Gastroesophageal sphincter (tissue), 4 donors: ENCODE data around the gene SPTB. TPM values are rescaled to one million over a fixed set of nuclear protein-coding genes. Genes with fewer than 3 reads are reported as not detected.

Experiments used
- ATAC-seq: fragments of 150-250 bp; one replicate; pipeline ENCODE4 v1.9.1; 2016; ENCODE audit warnings: mild to moderate bottlenecking, moderate library complexity
- H3K27ac ChIP-seq, 4 donors: fragments of 200-600 bp; sonication (generic) in 3 of 4; 1 replicate in 3 of 4; 2 replicates in 1 of 4; pipeline ENCODE4 v1.5.1; 2016 to 2019
- H3K27me3 ChIP-seq: fragments of 200-600 bp; sonication (generic); one replicate; pipeline ENCODE4 v1.5.1; 2019
- H3K36me3 ChIP-seq, 2 donors: fragments of 200-600 bp; sonication (generic); one replicate each; pipeline ENCODE4 v1.5.1; 2019; ENCODE audit warnings: control low read depth in 1 of 2
- H3K4me1 ChIP-seq, 3 donors: fragments of 200-600 bp; sonication (generic); 1 replicate in 2 of 3; 2 replicates in 1 of 3; pipeline ENCODE4 v1.5.1; 2016 to 2019; ENCODE audit warnings: control low read depth in 2 of 3
- H3K4me3 ChIP-seq, 2 donors: fragments of 200-600 bp; sonication (generic); one replicate each; pipeline ENCODE4 v1.5.1; 2019; ENCODE audit warnings: mild to moderate bottlenecking in 1 of 2, moderate library complexity in 1 of 2
- H3K9me3 ChIP-seq, 3 donors: fragments of 200-600 bp; sonication (generic); one replicate each; pipeline ENCODE4 v1.5.1; 2017 to 2019; ENCODE audit warnings: control low read depth in 2 of 3
- EP300 ChIP-seq: sonication (generic); formaldehyde crosslinking; IDR thresholded peaks from one replicate; pipeline ENCODE4 v1.6.1; 2017; ENCODE audit warnings: antibody characterized with exemption, mild to moderate bottlenecking
- POLR2A ChIP-seq, 2 donors: fragments of 450-650 bp; IDR thresholded peaks; one replicate each; pipeline ENCODE4 v1.6.1; 2017; ENCODE audit warnings: antibody characterized with exemption in 2 of 2, mild to moderate bottlenecking in 2 of 2, moderate library complexity in 1 of 2
- POLR2AphosphoS5 ChIP-seq: sonication (generic); formaldehyde crosslinking; IDR thresholded peaks from one replicate; pipeline ENCODE4 v1.6.1; 2017; ENCODE audit warnings: antibody characterized with exemption
- WGBS, 2 donors: methylation state at CpG; one replicate each; pipeline ENCODE4 v1.1.5; 2018; ENCODE audit warnings: low coverage in 1 of 2; 5-methylcytosine and 5-hydroxymethylcytosine counted together
- total RNA-seq, 4 donors: library from RNA; depleted of rRNA; stranded (reverse); fragments of >200 nt; gene quantifications; one replicate each; pipeline ENCODE4 v1.1.0, GENCODE V29; 2016
- TF ChIP-seq, protein P1 (sequence below), 4 experiments: fragments of 200-600 bp in 2 of 4; fragments of 450-650 bp in 2 of 4; sonication (generic) in 1 of 4; IDR thresholded peaks; one replicate each; pipeline ENCODE4 v1.5.1; 2017 to 2019; ENCODE audit warnings: antibody characterized with exemption in 4 of 4, mild to moderate bottlenecking in 2 of 4, moderate library complexity in 2 of 4

SPTB gene
- total RNA-seq, 4 donors from 2014 or later: 0.62 to 3.1 (median 1.0) TPM

DNA sequence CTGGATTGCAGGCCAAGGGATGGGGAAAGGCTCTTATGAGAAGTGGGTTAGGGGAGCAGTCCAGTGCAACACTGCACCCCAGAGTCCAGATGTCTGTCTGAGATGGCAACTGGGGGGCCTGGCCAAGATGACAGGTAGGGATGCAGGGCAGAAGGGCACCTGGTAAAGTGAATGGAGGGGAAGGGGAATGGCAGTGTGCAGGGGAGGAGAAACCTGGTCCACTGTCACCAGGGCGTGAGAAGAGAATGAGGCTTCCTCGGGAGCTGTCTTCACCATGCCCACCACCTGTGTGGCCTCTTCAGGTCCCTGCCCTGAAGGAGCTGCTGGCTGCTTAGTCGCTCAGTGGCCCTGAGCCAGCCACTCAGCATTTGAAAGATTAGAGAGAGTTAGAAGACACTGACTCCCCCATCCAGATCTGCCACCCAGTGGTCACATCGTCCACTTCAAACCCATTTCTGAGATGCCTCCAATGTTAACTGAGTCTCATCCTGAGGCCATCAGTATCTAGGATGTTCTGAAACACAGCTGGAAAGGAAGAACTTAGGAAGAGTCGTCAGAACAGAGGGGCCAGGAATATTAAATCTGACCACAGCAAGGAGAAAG is 118.2 kb downstream of the SPTB start:
- Histone ChIP-seq H3K9me3 (no peaks in the 10 kb centered on the region), H3K27me3 (no peaks in the 10 kb centered on the region), H3K4me1 (peaks cover 0 to 74% (median 15%) of the 10 kb centered on the region in 3 donors), H3K36me3 (no peaks in the 10 kb centered on the region), H3K4me3 (no peak overlapping the region), H3K27ac (peak overlapping the region in 3 of 4 donors; percentile 67 to 80 (median 77))
- 28 to 33% methylated on average over 4 to 5 of the region's 5 CpGs for WGBS, 2 donors
- no peak for TF ChIP-seq POLR2A (IDR thresholded peaks at IDR 0.05)
- TF ChIP-seq POLR2AphosphoS5: no peak
- no peak for TF ChIP-seq EP300
- TF ChIP-seq, protein P1, sequence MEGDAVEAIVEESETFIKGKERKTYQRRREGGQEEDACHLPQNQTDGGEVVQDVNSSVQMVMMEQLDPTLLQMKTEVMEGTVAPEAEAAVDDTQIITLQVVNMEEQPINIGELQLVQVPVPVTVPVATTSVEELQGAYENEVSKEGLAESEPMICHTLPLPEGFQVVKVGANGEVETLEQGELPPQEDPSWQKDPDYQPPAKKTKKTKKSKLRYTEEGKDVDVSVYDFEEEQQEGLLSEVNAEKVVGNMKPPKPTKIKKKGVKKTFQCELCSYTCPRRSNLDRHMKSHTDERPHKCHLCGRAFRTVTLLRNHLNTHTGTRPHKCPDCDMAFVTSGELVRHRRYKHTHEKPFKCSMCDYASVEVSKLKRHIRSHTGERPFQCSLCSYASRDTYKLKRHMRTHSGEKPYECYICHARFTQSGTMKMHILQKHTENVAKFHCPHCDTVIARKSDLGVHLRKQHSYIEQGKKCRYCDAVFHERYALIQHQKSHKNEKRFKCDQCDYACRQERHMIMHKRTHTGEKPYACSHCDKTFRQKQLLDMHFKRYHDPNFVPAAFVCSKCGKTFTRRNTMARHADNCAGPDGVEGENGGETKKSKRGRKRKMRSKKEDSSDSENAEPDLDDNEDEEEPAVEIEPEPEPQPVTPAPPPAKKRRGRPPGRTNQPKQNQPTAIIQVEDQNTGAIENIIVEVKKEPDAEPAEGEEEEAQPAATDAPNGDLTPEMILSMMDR (IDR thresholded peaks at IDR 0.05): peak in 1 of 4 experiments; percentile 10
- no peak for ATAC-seq

DNA sequence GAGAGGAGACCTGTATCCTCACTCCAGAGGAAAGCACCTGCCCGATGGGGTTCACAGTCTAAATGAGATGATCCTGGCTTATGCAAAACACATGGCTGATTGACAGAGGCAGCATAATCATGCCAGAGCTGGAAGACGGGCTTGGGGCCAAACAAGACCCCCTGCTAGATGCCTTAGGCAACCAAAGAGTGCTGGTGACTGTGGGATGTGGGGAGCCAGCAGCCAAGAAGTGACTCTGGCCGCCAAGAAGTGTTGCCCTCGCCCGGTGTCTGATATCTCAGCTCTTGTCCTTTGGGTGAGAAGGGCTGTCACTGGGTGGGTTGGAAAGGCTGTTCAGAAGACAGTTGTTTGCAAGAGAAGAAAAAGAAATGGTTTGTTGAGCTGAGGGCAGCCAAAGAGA is 118.8 kb downstream of the SPTB start:
- H3K4me3 ChIP-seq: no peak overlapping the region
- TF ChIP-seq EP300 (no peak), POLR2AphosphoS5 (no peak), POLR2A (IDR thresholded peaks at IDR 0.05) (no peak)
- TF ChIP-seq, protein P1 (IDR thresholded peaks at IDR 0.05): no peak
- no peak for ATAC-seq
- H3K27ac ChIP-seq: no peak overlapping the region
- peaks cover 0 to 74% (median 15%) of the 10 kb centered on the region in 3 donors for H3K4me1 ChIP-seq
- H3K36me3 ChIP-seq: no peaks in the 10 kb centered on the region
- WGBS, 2 donors: 50 to 71% methylated on average over 1 to 5 of the region's 5 CpGs
- no peaks in the 10 kb centered on the region for H3K9me3 ChIP-seq
- no peaks in the 10 kb centered on the region for H3K27me3 ChIP-seq

DNA sequence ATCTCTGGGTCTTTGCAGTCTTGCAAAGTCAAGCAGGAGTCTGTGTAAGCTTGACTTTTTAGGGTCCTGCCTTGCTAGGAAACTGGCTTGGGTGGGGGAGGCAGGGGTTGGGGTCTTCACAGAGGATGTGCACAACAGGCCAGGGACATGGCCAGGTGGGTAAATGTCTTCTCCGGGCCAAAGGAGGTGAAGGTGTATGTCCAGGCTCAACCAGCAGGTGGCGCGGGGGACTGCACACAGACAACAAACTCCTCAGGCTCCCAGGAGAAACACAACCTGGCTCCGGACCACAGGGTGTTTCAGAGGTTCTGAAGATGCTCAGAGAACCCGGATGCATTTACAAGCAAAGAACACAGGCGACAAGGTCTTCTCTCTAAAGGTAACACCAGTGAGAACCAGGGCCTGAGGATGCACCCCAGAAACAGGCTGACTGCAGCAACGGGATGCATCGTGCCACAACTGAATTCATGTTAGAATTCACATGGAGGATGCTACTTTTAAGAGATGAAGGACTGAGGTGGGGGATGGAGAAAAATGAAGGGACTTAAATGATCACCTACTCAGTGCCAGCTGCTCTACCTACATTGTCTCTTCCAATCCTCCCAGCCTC is 119.5 kb downstream of the SPTB start:
- Histone ChIP-seq H3K36me3 (no peaks in the 10 kb centered on the region), H3K4me3 (no peak overlapping the region), H3K27me3 (no peaks in the 10 kb centered on the region), H3K27ac (no peak overlapping the region), H3K9me3 (no peaks in the 10 kb centered on the region), H3K4me1 (peaks cover 0 to 74% (median 15%) of the 10 kb centered on the region in 3 donors)
- ATAC-seq: no peak
- TF ChIP-seq EP300: no peak
- TF ChIP-seq POLR2A (IDR thresholded peaks at IDR 0.05): no peak
- TF ChIP-seq, protein P1 (IDR thresholded peaks at IDR 0.05): peak in 3 of 4 experiments; percentile 11 to 59 (median 42)
- 73 to 97% methylated on average over 3 of the region's 8 CpGs for WGBS, 2 donors

DNA sequence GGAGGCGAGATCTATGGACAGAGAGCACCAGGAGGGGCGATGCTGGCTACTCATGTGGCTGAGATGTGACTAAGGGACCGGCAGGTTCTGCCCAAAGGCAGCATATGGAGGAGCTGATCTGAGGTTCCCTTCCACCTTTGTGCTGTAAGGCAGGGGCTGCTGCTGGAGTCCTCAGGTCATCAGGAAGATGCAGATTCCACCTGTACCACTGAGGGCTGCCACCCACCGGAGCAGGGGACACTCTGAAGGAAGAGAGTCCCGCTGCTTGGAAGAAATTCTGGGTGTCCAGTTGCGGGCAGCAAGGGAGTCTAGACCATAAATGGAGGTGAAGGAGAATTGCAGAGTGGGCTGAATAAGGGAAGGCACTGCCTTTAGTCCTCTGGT is 120.2 kb downstream of the SPTB start:
- 84 to 92% methylated on average over 2 to 4 of the region's 6 CpGs for WGBS, 2 donors
- Histone ChIP-seq H3K4me1 (peaks cover 0 to 67% (median 15%) of the 10 kb centered on the region in 3 donors), H3K27me3 (no peaks in the 10 kb centered on the region), H3K27ac (no peak overlapping the region), H3K4me3 (no peak overlapping the region), H3K9me3 (no peaks in the 10 kb centered on the region), H3K36me3 (no peaks in the 10 kb centered on the region)
- TF ChIP-seq POLR2AphosphoS5 (no peak), EP300 (no peak), POLR2A (IDR thresholded peaks at IDR 0.05) (no peak)
- TF ChIP-seq, protein P1 (IDR thresholded peaks at IDR 0.05): no peak
- ATAC-seq: no peak
